SH-SY5Y (cell line): Measurements from ENCODE around the gene CUL7.

Experiments used
- GATA2 ChIP-seq: IDR thresholded peaks from 2 replicates; pipeline ENCODE4 v1.6.1; 2011; ENCODE audit warnings: mild to moderate bottlenecking, low read depth, low read length
- GATA3 ChIP-seq: IDR thresholded peaks from 2 replicates; pipeline ENCODE4 v1.6.1; 2011; ENCODE audit warnings: low read depth, mild to moderate bottlenecking, low read length, moderate library complexity

DNA sequence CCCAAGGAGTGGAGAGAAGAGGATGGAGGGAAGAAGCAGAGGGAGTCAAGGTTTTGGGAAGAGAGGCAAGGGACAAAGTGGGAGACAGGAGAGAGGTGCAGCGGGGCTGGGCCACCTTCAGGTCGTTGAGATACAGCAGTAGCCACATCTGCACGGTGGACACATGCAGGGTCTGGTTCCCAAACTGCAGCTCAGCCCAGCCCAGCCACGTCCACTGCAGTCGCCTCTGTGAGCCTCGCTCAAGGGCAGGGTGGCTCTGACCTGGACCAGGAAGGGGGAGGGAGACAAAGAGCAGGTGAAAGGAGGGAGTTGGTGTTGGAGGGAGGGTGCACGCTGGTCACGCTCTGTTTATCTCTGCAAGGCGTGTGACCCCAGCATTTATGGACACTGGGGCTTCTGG lies 14.9 kb downstream of the CUL7 start:
- TF ChIP-seq GATA2 (no peak), GATA3 (no peak)
